Measurements from ENCODE around the gene ULBP3.

DNA sequence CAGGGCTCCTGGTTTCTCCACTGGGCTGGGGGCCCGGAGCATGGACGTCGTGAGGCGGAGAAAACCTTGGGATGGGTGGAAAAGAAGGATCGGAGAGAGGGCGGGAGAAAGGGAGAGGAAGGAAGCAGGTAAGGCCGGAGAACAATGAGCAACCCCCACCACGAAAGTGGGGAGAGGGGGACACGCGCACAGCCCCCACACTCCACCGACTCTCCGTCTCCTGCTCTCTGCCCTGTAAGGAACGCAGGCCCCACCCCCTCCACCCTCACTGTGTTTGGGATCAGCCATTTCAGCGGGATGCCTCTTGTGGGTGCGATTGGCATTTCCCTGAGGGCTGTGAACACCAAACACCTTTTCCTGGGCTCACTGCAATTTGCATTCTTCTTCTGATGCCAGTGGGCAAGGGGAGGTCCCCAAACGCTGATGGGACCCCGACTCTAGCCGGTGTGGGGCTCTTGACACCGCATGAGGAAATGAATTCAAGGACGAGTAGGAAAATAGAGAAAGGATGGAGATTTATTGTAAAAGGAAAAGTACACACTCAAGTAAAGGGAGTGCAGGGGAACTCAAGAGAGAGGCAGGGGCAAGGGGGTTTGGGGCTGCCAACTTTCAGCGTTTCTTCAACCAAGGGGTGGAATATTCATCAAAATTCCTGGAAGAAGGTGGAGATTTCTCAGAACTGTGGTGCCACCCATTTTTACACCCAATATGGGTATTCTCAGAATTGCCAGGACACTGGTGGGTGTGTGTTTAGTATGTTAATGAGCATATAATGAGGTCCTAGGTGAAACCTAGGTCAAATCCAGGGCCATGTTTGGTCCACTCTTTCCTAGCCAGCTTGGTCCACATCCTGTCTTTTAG is 30.5 kb downstream of the ULBP3 start:
- TF ChIP-seq, protein P1, sequence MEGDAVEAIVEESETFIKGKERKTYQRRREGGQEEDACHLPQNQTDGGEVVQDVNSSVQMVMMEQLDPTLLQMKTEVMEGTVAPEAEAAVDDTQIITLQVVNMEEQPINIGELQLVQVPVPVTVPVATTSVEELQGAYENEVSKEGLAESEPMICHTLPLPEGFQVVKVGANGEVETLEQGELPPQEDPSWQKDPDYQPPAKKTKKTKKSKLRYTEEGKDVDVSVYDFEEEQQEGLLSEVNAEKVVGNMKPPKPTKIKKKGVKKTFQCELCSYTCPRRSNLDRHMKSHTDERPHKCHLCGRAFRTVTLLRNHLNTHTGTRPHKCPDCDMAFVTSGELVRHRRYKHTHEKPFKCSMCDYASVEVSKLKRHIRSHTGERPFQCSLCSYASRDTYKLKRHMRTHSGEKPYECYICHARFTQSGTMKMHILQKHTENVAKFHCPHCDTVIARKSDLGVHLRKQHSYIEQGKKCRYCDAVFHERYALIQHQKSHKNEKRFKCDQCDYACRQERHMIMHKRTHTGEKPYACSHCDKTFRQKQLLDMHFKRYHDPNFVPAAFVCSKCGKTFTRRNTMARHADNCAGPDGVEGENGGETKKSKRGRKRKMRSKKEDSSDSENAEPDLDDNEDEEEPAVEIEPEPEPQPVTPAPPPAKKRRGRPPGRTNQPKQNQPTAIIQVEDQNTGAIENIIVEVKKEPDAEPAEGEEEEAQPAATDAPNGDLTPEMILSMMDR (IDR thresholded peaks at IDR 0.05) = no peak
- TF ChIP-seq AFF4 (CRISPR knock-in tag; IDR thresholded peaks at IDR 0.05; ENCODE audit: borderline replicate concordance) (no peak), STAT6 (CRISPR knock-in tag; conservative IDR thresholded peaks at IDR 0.05; ENCODE audit: low read depth) (no peak), JUN (CRISPR knock-in tag; IDR thresholded peaks at IDR 0.05) (no peak), KAT7 (CRISPR knock-in tag; IDR thresholded peaks at IDR 0.05; ENCODE audit: borderline replicate concordance) (no peak)
- TF ChIP-seq, protein P2, sequence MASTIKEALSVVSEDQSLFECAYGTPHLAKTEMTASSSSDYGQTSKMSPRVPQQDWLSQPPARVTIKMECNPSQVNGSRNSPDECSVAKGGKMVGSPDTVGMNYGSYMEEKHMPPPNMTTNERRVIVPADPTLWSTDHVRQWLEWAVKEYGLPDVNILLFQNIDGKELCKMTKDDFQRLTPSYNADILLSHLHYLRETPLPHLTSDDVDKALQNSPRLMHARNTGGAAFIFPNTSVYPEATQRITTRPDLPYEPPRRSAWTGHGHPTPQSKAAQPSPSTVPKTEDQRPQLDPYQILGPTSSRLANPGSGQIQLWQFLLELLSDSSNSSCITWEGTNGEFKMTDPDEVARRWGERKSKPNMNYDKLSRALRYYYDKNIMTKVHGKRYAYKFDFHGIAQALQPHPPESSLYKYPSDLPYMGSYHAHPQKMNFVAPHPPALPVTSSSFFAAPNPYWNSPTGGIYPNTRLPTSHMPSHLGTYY (CRISPR knock-in tag; IDR thresholded peaks at IDR 0.05) = no peak
